ENCODE measurements around the gene ABCC3. TPM values are rescaled to one million over a fixed set of nuclear protein-coding genes. Genes with fewer than 3 reads are reported as not detected.

ABCC3 gene
- total RNA-seq, 2 donors from 2014 or later = 0.40 TPM; not detected in 1

GRCh38 chr17:50599606-50600005, 35.1 kb upstream of the ABCC3 start:
- peaks cover 17% of the 10 kb centered on the region for H3K27me3 Mint-ChIP-seq

DNA sequence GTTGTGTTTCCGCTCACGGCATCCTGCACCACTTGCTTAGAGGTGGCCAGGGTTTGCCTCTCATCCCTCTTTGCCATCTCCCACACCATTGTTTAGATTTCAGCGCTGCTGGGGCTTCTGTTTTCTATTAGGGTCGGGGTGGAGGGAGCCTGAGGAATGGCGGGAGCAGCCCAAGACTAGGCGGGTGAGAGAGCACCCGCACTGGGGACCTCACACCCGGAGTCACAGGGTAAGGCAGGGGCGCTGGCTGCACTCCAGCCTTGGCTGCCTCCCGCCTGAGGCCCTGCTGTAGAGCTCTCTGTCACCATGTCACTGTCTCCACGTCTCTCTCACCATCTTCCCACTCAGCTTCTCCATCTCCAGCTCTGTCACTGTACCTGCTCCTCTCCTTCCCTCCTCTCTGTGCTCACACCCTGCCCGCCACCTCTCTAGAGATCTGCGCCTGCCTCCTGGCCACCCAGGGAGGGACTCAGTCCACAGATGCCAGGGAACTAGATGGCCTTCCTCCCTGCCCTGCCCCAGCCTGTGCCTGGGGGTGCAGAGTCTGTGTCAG, 32.8 kb upstream of the ABCC3 start:
- peaks cover 25% of the 10 kb centered on the region for H3K27me3 Mint-ChIP-seq
- H3K4me1 Mint-ChIP-seq = no peaks in the 10 kb centered on the region
- no peak for ATAC-seq (replicated peaks)
- no peak overlapping the region for H3K27ac Mint-ChIP-seq
- H3K36me3 Mint-ChIP-seq (ENCODE audit: low read depth) = no peaks in the 10 kb centered on the region
- no peaks in the 10 kb centered on the region for H3K9me3 Mint-ChIP-seq
- H3K4me3 Mint-ChIP-seq = no peak overlapping the region

More at GRCh38 chr17:50599606-50600005, 35.1 kb upstream of the ABCC3 start:
- Mint-ChIP-seq H3K4me3 (no peak overlapping the region), H3K36me3 (ENCODE audit: low read depth) (no peaks in the 10 kb centered on the region), H3K27ac (no peak overlapping the region), H3K4me1 (no peaks in the 10 kb centered on the region), H3K9me3 (no peaks in the 10 kb centered on the region)
- ATAC-seq (replicated peaks) = no peak

DNA sequence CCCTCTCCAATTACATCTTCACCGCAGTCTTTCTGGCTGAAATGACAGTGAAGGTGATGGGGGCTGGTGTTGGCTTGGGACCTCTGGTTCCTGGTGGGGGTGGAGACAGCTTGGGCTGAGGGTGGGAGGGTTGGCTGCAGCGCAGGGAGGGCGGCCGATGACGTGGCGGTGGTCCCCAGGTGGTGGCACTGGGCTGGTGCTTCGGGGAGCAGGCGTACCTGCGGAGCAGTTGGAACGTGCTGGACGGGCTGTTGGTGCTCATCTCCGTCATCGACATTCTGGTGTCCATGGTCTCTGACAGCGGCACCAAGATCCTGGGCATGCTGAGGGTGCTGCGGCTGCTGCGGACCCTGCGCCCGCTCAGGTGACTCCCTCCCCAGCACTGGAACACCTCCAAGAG, 31.8 kb upstream of the ABCC3 start:
- Mint-ChIP-seq H3K27ac (no peak overlapping the region), H3K4me3 (no peak overlapping the region), H3K27me3 (peaks cover 25% of the 10 kb centered on the region), H3K4me1 (no peaks in the 10 kb centered on the region), H3K9me3 (no peaks in the 10 kb centered on the region), H3K36me3 (ENCODE audit: low read depth) (no peaks in the 10 kb centered on the region)
- no peak for ATAC-seq (replicated peaks)

- no peak for ATAC-seq (replicated peaks)
- no peaks in the 10 kb centered on the region for H3K9me3 Mint-ChIP-seq
- no peak overlapping the region for H3K27ac Mint-ChIP-seq
- no peaks in the 10 kb centered on the region for H3K36me3 Mint-ChIP-seq (ENCODE audit: low read depth)
- H3K4me3 Mint-ChIP-seq = no peak overlapping the region
- H3K27me3 Mint-ChIP-seq = peaks cover 25% of the 10 kb centered on the region
- H3K4me1 Mint-ChIP-seq = no peaks in the 10 kb centered on the region
These were observed 31.3 kb upstream of the ABCC3 start for GRCh38 chr17:50603340-50603739.

DNA sequence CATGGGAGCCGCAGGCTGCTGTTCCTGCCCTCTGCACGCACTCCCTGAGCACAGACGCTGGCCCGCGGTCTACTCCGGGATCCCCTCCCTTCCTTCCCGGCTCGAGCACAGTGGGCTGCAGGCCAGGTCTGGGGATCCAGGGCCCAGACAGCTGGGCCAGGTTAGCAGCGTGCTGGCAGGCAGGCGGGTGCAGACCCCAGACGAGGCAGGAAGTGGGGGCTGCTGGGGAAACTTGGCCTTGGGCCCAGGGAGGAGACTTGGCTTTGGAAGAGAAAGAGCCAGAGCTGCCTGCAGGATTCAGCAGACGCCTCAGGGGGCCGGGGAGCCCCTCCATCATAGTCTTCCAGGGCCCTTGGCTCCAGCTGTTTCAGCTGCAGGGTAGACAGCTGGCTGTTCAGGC, 30.2 kb upstream of the ABCC3 start:
- H3K27ac Mint-ChIP-seq = no peak overlapping the region
- ATAC-seq (replicated peaks) = no peak
- H3K27me3 Mint-ChIP-seq = peaks cover 29% of the 10 kb centered on the region
- no peaks in the 10 kb centered on the region for H3K36me3 Mint-ChIP-seq (ENCODE audit: low read depth)
- no peaks in the 10 kb centered on the region for H3K4me1 Mint-ChIP-seq
- H3K9me3 Mint-ChIP-seq = no peaks in the 10 kb centered on the region
- no peak overlapping the region for H3K4me3 Mint-ChIP-seq

DNA sequence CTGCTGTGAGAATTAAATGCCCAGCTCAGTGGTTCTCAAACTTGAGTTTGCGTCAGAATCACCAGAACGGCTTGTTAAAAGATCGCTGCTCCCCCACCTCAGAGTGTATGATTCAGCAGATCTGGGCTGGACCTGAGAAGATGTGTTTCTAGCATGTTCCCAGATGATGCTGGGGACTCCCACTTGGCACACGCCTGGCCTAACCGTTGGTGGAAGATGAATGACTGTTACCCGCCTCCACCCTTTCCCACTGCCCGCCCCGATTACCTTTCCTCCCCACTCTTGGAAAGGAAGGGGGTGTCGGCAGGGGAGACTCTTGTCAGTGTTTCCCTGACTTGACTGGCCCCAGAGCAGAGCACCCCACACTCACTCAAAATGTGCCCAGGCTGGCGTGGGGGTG, 29.3 kb upstream of the ABCC3 start:
- H3K9me3 Mint-ChIP-seq = no peaks in the 10 kb centered on the region
- peaks cover 32% of the 10 kb centered on the region for H3K27me3 Mint-ChIP-seq
- no peaks in the 10 kb centered on the region for H3K36me3 Mint-ChIP-seq (ENCODE audit: low read depth)
- no peak overlapping the region for H3K27ac Mint-ChIP-seq
- no peaks in the 10 kb centered on the region for H3K4me1 Mint-ChIP-seq
- no peak for ATAC-seq (replicated peaks)
- H3K4me3 Mint-ChIP-seq = no peak overlapping the region

GRCh38 chr17:50607522-50608175, 27.0 kb upstream of the ABCC3 start:
- Mint-ChIP-seq H3K4me3 (no peak overlapping the region), H3K27ac (no peak overlapping the region), H3K9me3 (no peaks in the 10 kb centered on the region), H3K4me1 (no peaks in the 10 kb centered on the region), H3K36me3 (ENCODE audit: low read depth) (no peaks in the 10 kb centered on the region), H3K27me3 (peaks cover 24% of the 10 kb centered on the region)
- no peak for ATAC-seq (replicated peaks)

- Mint-ChIP-seq H3K27me3 (peaks cover 15% of the 10 kb centered on the region), H3K27ac (no peak overlapping the region), H3K4me1 (no peaks in the 10 kb centered on the region), H3K9me3 (no peaks in the 10 kb centered on the region), H3K4me3 (no peak overlapping the region), H3K36me3 (ENCODE audit: low read depth) (no peaks in the 10 kb centered on the region)
- ATAC-seq (replicated peaks) = no peak
These were observed 25.8 kb upstream of the ABCC3 start for GRCh38 chr17:50608700-50609379.

DNA sequence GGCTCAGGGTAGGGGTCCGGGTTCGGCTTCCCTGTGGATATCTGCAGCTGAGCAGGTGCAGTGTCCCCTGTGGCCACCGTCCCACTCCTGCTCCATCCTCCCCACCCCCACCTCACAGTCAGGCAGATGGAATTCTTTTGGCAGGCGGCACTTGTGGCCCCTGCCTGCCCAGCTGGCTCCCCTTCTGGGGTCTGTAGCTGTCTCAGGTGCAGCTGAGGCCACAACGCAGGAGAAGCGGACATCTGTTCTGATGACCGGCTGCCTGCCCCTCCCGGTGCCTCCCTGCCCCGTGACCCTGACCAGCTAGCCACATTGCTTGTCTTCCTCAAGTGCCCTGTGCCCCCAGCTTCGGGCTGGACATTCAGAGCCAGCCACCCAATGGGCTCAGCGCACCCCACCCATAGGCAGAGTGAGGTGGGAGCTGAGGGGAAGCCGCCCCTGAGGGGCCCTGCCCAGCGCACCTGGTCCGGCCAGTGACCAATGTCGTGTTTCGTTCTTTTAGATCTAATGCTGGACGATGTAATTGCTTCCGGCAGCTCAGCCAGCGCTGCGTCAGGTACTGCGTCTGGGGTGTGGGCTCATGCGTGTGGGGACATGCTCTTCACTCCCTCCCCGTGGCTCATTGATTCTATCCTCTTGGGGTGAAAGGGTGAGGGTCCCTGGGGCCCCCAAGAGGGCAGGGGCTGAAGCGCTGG, 25.2 kb upstream of the ABCC3 start:
- ATAC-seq (replicated peaks) = no peak
- H3K36me3 Mint-ChIP-seq (ENCODE audit: low read depth) = no peaks in the 10 kb centered on the region
- H3K4me3 Mint-ChIP-seq = no peak overlapping the region
- no peak overlapping the region for H3K27ac Mint-ChIP-seq
- H3K27me3 Mint-ChIP-seq = peaks cover 15% of the 10 kb centered on the region
- H3K9me3 Mint-ChIP-seq = no peaks in the 10 kb centered on the region
- H3K4me1 Mint-ChIP-seq = peaks cover 4% of the 10 kb centered on the region

- Mint-ChIP-seq H3K4me1 (peaks cover 4% of the 10 kb centered on the region), H3K36me3 (ENCODE audit: low read depth) (no peaks in the 10 kb centered on the region), H3K9me3 (no peaks in the 10 kb centered on the region), H3K4me3 (no peak overlapping the region), H3K27me3 (peaks cover 8% of the 10 kb centered on the region), H3K27ac (no peak overlapping the region)
- ATAC-seq (replicated peaks) = no peak
These were observed 23.0 kb upstream of the ABCC3 start for GRCh38 chr17:50611634-50612033.

GRCh38 chr17:50612281-50612680, 22.4 kb upstream of the ABCC3 start:
- ATAC-seq (replicated peaks) = no peak
- H3K4me1 Mint-ChIP-seq = peaks cover 4% of the 10 kb centered on the region
- H3K9me3 Mint-ChIP-seq = no peaks in the 10 kb centered on the region

DNA sequence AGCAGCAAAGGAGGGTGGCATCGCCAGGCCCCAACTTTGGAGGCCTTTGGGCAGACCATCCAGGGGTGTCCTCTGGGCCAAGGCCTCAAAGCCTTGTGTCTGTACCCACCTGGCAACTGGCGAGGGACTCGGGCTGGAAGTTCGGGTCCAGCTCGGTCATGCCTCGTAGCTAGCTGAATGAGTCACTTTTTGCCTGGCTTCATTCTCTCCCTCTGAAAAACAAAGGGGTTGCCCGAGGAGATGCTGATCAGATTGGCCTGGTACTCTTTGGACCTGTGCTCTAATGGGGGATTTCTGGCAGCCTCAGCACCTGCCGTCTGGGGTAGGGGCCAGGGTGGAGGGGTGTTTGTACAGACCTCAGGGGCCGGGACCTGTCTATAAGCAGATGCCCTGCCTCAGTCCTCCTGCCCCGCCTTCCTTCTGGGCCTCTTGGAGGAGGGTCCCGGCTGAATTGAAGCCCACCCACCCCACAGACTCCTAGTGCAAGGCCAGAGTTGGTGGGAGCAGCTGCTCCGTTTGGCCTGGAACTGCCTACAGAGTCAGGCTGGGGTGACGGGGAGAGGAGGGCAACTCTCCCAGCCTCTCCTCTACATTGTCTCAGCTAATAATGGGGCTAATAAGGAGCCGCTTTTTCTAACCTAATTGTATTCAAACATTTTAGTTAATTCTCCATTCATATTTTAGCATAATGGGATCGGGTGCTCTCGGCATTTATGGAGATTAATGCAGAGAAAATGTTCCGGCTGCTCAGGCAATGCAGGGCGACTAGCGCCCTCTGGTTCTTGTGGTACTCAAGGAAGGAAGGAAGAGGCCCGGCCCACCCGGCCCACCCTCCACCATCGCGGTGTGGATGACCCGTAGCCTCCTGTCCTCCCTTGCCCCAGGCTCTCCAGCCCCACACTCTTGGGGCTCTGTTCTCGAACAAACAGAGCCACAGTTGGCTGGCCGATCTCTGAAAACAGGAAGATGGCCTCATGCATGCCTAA, 21.4 kb upstream of the ABCC3 start:
- H3K36me3 Mint-ChIP-seq (ENCODE audit: low read depth) = no peaks in the 10 kb centered on the region
- H3K4me1 Mint-ChIP-seq = peaks cover 4% of the 10 kb centered on the region
- ATAC-seq (replicated peaks) = no peak
- H3K4me3 Mint-ChIP-seq = no peak overlapping the region
- peaks cover 8% of the 10 kb centered on the region for H3K27me3 Mint-ChIP-seq
- H3K27ac Mint-ChIP-seq = no peak overlapping the region
- H3K9me3 Mint-ChIP-seq = no peaks in the 10 kb centered on the region

More at GRCh38 chr17:50612281-50612680, 22.4 kb upstream of the ABCC3 start:
- Mint-ChIP-seq H3K27ac (no peak overlapping the region), H3K4me3 (no peak overlapping the region), H3K36me3 (ENCODE audit: low read depth) (no peaks in the 10 kb centered on the region), H3K27me3 (peaks cover 8% of the 10 kb centered on the region)

DNA sequence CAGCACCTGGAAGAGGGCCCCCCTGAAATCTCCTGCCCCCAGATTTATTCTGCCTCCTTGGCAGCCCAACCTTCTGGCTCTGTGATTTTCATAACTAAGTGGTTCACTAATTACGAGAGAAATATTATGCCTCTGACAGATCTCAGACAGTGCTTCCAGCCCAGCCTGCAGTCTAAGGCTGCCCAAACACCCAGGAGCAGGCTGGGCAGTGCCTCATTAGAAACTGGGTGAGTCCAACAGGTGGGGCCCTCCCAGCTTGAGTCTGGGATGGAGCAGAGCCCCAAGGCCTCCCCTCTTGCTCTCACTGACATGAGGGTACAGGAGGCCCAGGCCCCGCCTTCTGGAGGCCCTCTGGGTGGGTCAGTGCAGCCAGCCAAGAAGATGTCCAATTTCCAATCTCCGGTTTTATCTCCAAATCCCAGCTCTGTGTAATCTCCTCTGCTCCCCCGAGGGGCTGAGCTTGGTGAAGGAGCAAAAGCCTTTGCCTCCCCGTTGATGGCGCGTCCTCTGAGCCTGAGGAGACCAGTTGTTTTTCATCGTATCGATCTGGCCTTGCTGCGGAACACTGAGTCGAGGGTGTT, 20.1 kb upstream of the ABCC3 start:
- no peak overlapping the region for H3K27ac Mint-ChIP-seq
- ATAC-seq (replicated peaks) = no peak
- H3K36me3 Mint-ChIP-seq (ENCODE audit: low read depth) = no peaks in the 10 kb centered on the region
- H3K9me3 Mint-ChIP-seq = no peaks in the 10 kb centered on the region
- peaks cover 4% of the 10 kb centered on the region for H3K4me1 Mint-ChIP-seq
- peaks cover 4% of the 10 kb centered on the region for H3K27me3 Mint-ChIP-seq
- H3K4me3 Mint-ChIP-seq = no peak overlapping the region

DNA sequence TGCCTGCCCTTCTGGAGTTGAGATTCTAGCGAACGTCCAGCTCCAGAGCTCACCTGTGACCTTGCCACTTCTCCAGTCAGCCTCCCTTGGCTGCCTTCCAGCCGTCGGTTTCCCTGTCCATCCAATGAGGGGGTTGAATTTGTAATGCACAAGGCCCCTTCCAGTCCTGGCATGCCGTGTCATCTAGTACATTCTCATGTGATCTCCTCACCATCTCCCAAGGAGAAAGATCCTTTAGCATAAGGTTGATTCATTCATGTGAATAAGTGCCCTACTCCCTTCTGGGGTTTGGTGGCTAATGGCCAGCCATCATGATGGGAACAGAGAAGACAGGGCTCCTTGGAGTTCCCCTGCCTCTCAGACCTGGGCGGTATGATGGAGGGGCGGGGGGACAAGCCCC, 18.9 kb upstream of the ABCC3 start:
- ATAC-seq (replicated peaks) = no peak
- peaks cover 4% of the 10 kb centered on the region for H3K4me1 Mint-ChIP-seq
- no peak overlapping the region for H3K4me3 Mint-ChIP-seq
- no peaks in the 10 kb centered on the region for H3K9me3 Mint-ChIP-seq
- H3K27ac Mint-ChIP-seq = no peak overlapping the region
- no peaks in the 10 kb centered on the region for H3K36me3 Mint-ChIP-seq (ENCODE audit: low read depth)
- H3K27me3 Mint-ChIP-seq = no peaks in the 10 kb centered on the region

Data from activated T-helper 17 cell treated with anti-CD3 and anti-CD28 coated beads, Interleukin-2, amount 50 U/mL, for 72 hours (primary cell).